Stimulated activated CD4-positive, alpha-beta T cell treated with anti-CD3 and anti-CD28 coated beads, Interleukin-2, amount 100 ng/mL, for 48 hours (primary cell): Measurements from ENCODE around the gene IFNGR2.
"Not testable (repeated sequence)": the region's sequence is repeated elsewhere in the genome, so short reads cannot be mapped to it uniquely, and the experiment has no call there.

ENCODE experiments used
- DNase-seq, 2 donors: peaks; one replicate each; pipeline ENCODE4 v3.0.0-alpha.2; 2020

The IFNGR2 gene, protein sequence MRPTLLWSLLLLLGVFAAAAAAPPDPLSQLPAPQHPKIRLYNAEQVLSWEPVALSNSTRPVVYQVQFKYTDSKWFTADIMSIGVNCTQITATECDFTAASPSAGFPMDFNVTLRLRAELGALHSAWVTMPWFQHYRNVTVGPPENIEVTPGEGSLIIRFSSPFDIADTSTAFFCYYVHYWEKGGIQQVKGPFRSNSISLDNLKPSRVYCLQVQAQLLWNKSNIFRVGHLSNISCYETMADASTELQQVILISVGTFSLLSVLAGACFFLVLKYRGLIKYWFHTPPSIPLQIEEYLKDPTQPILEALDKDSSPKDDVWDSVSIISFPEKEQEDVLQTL

DNA sequence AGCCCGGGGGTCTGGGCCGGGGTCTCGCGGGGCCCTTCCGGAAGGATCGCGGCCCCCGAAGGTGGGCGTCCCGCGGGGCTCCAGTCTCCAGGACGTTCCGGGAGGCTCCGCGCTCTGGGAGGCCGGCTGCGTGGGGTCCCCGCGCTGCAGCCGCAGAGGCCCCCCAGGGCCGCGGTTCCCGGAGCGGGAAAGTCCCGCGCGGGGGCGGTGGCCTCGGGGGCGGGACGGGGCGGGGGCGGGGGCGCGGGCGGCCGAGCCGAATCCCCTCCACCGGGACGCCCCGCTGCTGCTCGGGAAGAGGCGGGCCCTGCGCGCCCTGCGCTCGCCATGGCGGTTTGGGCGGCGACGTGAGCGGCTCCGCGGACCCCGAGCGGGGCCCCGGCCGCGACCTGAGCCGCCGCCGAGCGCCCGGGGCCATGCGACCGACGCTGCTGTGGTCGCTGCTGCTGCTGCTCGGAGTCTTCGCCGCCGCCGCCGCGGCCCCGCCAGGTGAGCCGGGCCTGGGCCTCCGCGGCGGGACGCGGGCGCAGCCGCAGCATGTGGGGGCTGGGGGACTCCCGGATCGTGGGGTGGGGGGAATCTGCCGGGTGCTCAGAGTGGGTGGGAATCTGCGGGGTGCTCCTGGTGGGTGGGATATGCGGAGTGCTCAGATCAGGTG is at the start of gene IFNGR2:
Gene IFNGR2 (plus strand): TSS at position 286 of the 658 bp plus-strand sequence. CDS start 131 bp downstream, at position 417.
- peak in 1 of 2 donors; percentile 35 for DNase-seq

DNA sequence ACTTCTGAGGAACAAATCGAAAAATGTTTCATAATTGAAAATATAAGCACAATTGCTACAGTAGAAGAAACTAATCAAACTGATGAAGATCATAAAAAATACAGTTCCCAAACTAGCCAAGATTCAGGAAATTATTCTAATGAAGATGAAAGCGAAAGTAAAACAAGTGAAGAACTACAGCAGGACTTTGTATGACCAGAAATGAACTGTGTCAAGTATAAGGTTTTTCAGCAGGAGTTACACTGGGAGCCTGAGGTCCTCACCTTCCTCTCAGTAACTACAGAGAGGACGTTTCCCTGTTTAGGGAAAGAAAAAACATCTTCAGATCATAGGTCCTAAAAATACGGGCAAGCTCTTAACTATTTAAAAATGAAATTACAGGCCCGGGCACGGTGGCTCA is 47.9 kb upstream of the IFNGR2 start:
- DNase-seq: no peak

DNA sequence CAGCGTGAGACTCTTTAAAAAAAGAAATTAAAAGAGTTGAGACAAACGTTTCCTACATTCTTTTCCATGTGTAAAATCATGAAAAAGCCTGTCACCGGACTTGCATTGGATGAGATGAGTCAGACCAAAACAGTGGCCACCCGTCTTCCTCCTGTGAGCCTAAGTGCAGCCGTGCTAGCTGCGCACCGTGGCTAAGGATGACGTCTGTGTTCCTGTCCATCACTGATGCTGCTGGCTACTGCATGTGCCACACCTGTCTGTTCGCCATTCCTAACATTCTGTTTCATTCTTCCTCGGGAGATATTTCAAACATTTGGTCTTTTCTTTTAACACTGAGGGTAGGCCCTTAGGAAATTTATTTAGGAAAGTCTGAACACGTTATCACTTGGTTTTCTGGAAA is 47.2 kb upstream of the IFNGR2 start:
- no peak for DNase-seq

DNA sequence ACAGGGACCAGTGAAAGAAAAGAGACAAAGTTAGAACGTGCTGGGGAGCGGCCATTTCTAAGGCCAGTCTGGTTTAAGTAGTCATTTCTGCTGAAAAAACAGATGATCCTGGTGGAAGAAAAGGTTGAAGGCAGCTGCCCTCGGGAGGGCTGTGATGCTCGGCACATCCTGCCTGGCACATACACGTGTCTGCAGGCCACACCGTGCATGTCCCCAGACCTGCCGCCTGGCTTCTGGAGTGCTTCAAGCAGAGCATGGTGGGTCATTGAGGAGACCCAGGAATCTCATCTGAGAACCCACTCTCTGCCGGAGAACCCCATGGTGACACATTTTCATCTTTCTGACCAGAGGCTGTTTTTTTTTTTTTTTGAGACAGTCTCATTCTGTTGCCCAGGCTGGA is 46.0 kb upstream of the IFNGR2 start:
- DNase-seq: no peak

DNA sequence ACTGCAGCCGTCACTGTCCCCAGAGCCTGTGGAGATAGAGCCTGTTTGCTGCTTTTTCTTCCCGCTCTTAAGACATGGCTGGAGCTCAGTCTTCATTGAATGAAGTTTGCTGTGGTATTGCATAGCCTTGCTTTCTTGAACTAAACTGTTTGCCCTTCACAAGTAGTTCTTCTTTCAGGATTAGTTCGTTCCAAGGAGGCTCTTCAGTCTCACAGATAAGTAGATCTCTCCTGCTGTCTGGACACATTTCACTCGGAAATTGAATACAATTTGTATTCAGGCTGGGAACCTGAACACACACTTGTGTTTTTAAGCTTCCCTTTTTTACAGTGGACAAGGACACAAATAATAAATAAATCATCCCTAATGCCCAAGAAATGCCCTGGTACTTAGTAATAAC is 43.8 kb upstream of the IFNGR2 start:
- DNase-seq: no peak

DNA sequence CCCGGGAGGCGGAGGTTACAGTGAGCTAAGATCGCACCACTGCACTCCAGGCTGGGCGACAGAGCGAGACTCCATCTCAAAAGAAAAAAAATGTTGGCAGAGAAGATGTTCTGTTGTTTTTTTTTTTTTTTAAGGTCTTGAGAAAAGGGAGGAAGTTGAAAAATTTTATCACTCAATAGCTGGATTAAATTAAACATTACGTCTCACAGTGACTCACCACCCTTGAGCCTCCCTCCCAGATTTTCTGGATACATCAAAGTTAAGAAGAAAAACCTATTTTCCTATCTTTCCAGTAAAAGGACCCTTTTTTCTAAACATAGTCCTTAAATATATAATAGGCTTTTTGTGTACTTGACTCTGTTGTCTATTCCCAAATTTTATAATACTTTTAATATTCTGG is 42.9 kb upstream of the IFNGR2 start:
- DNase-seq: no peak

DNA sequence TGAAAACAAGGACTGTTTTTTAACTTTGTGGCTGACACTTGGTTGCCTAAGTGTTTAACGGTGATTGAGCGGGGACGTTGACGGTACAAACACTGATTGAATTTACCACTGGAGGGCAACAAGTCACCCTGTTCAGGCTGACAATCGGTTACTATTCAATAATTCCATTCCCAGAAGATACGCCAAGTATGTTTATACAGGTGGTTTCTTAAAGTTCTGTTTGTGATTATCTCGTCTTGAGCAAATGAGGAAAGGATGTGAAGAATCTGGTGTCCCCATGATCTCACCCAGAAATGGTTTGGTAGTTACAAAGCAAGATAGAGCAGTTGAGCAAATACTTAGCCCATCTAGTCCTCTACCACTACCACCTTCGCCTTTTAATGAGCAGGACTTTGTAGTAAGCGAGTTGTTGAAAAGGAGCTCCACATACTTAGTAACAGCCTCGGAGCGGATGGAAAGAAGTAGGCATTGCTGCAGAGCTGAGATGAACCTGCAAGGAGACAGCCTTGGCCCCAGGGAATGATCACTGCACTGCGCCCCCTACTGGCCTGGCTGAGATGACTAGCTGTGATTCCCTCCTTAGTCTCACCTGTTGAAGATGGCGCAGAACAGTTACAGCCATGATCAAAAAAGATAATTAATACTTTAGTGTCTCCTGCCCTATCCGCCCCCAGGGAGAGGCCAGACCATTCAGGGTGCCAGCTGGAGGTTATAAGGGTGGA is 42.2 kb upstream of the IFNGR2 start:
- peak; percentile 92 for DNase-seq

DNA sequence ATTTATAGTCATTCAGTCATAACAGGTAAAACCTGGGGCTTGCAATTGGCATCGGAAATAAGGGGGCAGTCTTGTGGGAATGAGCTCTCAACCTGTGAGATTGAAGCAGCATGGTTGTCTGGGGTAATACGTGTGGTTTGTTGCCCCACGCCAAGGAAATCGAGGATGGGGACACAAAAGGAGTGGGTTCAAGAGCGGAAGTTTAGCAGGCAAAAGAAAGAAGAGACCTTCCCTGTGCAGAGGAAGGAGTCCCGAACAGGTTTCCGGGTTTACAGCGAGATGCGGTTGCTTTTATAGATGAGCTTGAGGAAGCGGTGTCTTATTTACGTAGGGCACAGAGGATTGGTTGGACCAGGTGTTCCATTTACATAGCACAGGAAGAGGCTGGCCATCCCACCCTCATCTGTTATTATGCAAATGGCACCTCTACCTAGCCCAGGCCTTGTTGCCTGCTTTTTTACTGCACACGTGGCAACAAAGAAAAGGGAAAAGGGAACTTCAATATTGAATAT is 41.1 kb upstream of the IFNGR2 start:
- peak in 1 of 2 donors; percentile 33 for DNase-seq

DNA sequence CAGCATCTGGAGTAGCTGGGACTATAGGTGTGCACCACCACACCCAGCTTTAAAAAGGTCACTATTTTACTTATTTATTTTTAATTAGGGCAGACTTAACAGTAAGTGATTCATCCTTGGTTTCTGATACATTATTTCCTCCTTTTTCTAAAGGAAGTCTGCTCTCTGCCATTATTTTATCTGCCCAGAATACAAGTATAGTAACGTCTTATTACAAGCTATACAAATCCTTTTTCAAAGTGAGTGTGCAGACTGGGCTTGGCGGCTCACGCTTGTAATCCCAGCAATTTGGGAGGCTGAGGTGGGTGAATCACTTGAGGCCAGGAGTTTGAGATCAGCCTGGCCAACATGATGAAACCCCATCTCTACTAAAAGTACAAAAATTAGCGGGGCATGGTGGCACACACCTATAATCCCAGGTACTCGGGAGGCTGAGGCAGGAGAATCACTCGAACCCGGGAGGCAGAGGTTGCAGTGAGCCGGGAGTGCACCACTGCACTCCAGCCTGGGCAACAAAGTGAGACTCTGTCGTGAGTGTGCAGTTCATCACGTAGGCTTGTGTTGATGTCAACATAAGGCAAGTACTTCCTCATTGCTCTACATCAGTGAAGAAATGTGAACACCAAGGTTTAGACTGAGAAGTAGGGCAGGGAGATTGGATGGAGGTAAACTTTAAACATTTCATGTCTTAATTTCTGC is 39.2 kb upstream of the IFNGR2 start:
- not testable (repeated sequence) for DNase-seq

DNA sequence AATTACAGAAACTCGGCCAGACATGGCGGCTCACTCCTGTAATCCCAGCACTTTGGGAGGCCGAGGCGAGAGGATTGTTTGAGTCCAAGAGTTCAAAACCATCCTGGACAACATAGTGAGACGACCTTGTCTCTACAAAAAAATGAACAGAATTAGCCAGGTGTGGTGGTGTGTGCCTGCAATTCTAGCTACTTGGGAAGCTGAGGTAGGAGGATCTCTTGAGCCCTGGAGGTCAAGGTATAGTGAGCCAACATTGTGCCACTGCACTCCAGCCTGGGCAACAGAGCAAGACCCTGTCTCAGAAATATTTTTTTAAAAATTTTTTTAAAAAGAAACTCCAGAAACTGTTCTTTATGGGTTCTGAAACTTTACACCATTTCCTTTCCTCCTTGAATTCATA is 38.4 kb upstream of the IFNGR2 start:
- DNase-seq: no peak

DNA sequence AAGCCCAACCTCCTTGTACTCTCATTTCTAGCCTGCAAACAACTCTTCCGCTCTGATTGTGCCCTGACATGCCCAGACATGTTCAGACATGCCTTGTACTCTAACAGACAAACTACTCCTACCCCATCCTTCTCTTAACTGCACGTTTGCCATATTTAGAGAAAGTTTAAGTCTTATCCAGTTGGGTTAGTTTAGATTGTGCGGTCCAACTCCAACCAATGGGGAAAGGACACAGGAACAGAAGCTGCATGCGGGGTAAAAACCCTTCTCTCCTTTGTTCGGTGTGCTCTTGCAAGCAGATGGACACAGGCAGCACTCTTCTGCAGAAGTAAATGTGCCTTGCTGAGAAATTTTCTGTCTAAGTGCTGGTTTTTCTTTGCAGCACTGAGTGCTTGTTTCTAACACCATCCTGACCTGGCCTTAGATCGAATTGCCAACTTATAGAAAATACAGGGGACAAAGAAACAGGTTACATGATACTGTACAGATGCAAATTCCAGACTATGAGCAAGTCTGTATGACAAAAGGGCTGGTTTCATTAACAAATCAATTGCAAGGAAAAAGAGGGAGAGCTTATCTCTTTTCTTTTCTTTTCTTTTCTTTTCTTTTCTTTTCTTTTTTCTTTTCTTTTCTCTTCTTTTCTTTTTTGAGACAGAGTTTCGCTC is 35.8 kb upstream of the IFNGR2 start:
- DNase-seq: no peak

DNA sequence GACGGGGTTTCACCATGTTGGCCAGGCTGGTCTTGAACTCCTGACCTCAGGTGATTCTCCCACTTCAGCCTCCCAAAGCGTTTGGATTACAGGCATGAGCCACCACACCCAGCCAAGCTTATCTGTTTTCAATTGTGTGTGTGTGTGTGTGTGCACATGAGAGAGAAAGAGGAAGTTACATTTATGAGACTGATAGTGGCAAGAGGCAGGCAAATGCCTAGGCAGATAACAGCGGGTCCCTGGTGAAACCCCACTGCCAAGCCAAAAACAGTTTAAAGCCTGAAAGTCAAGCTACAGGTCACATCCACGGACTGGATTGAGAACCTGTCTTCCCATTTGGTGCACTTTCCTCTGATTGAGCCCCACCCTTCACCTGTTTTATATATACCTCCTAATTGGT is 35.1 kb upstream of the IFNGR2 start:
- no peak for DNase-seq

DNA sequence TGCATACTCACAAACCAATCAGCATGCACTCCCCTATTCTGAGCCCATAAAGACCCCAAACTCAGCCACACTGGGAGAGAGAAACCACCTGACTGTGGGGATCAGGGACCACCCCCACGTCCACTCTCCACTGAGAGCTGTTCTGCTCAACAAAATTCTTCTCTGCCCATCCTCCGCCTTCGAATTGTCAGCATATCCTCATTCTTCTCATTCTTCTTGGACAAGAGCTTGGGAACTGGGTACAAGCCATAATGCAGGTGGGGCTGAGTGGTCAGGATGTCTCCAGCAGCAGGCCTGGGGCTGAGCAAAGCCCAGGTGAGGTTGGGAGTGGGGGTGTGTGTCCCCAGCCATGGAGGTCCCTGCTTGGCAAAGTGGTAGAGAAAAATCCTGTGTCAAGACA is 34.6 kb upstream of the IFNGR2 start:
- no peak for DNase-seq

DNA sequence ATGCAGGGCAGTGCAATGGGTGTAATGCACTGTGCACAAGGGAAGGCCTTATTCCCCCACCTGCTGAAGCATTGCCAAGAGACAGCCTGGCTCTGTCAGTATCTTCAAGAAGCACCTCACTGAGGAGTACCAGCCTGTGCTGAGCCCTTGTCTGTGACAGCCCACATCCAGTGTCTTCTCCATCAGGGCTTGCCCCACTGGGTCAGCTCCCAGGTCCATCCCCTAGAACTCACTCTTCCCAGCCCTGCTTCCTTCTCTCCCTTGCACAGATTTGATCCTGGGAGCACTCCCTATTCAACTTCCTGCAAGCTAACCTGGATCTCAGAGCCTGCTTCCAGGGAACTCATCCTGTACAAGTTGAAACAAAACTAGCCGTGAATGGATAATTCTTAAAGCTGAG is 33.6 kb upstream of the IFNGR2 start:
- no peak for DNase-seq

DNA sequence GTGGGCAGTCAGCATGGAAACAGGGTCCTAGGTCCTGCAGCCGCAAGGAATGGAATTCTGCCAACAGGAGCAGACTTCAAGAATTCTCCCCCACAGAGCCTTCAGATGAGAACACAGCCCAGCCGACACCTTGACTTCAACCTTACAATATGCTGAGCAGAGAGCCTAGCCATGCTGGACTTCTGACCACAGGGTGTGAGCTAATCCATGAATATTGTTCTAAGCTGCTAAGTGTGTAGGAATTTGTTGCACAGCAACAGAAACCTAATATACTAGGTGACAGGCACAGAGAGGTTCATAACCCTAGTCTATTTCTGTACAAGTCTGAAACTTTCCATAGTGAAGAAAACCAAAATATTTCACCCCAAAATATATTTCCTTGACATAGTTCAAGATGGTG is 32.9 kb upstream of the IFNGR2 start:
- DNase-seq: no peak

DNA sequence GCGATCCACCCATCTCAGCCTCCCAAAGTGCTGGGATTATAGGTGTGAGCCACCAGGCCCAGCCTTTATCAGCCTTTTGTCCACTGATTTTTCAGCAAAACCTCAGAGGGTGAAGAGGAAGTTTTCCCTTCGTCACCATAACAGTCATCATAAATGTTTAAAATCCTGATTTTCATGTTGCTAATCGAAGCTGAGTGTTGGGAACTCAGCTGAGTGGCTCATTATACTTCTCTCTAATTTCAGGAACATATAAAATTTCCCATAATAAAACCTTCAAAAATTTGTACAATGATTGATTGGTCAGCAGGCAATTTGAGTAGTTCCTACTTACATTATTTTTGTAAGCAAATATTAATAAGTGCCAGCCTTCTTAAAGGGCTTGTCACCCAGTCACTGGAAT is 31.8 kb upstream of the IFNGR2 start:
- no peak for DNase-seq

DNA sequence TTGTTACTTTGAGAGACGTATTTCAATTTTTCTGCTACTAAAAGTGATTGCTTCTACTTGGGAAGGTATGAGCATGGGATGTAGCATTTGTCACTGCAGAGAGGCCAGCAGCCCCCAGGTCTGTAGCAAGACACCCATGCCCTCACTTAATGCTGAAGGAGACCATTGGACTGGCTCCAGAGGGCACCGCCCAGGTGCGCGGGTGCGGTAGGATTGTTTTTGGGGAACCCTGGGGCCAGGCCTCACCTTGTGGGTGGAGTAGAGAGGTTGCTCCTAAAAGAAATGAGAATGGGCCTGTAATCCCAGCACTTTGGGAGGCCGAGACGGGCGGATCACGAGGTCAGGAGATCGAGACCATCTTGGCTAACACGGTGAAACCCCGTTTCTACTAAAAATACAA is 30.6 kb upstream of the IFNGR2 start:
- DNase-seq: no peak

DNA sequence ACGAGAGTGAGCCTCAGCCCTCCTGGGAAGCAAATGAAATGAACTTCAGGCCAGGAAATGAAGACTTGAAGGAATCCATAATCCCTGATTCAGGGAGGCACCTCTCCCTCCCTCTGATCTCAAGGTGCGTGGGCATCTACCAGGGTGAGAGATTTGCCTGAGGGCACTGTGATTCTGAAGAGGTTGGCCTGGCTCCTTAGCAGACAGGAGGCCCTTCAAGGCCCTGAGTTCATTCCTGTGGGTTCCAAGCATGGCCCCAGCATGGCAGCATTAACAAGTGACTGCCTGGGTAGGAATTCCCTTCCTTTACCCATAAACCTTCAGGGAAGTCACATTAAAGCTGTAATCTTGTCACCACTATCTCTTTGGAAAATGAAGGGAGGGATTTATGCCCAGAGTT is 29.8 kb upstream of the IFNGR2 start:
- DNase-seq: no peak

DNA sequence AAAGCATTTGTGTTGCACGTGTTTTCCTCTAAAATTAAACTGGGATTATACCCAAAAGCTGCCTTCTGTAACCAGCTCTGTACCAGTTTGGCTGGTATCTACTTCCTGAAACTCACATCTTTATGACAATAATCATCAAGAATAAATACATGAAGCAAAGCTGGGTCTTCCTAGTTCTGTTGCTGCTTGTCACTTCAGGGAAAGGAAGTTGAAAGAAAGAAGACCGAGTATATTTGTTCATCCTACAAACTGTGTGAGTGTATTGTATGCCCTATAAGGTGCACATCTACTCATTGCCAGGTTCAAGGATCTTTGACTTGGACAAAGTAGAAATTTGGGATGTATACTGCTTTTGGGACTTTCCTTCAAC is 29.1 kb upstream of the IFNGR2 start:
- DNase-seq: no peak

DNA sequence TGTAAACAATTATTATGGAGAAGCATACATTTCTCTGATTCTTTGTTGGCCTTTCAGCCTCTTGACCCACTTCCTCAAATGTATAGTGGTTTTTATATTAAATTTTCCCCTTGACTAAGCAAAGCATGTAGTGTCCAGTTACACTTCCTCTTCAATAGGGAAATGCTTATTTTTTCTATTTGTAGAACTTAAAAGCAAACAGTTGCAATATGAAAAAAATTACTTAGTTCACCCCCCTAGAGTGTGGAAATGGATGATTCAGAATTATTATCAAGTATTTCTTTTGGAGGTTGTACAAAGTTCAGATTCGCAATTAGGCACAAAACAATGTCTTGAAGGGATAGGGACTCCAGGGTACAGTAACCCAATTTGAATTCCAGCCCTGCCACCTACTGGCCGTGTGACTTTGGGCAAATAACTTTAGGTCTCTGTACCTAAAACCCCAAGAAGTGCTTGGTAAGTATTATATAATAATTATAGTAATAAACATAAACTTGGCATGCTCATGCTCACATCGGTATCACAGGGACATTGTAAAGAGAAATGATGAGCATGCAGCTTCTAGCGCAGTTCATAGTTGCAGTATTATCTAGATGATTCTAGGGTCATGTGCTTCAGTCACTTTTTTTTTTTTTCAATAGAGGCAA is 28.6 kb upstream of the IFNGR2 start:
- DNase-seq: no peak

DNA sequence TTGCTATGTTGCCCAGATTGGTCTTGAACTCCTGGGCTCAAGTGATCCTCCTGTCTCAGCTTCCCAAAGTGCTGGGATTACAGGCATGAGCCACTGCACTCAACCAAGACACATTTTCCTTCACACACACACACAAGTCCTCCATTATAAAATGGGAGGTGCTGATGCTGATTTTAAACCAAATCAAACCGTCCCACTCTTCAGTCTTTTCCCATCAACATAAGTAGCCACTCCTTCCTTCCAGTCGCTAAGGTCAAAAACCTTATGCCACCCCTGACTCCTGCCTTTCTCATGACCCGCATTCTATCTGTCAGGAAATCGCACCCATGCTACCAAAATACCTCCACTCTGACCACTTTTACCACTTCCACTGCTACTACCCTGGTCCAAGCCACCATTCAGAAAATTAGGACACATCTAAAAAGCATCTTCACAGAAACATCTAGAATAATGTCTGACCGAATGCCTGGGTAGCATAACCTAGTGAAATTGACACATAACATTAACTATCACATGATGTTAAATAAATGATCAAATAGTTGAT is 28.0 kb upstream of the IFNGR2 start:
- DNase-seq: no peak
